AG20443 (cell line): Measurements from ENCODE around the gene PRMT2.
"Not testable (repeated sequence)": the region's sequence is repeated elsewhere in the genome, so short reads cannot be mapped to it uniquely, and the experiment has no call there.

Source experiments
- DNase-seq: peaks from one replicate; pipeline ENCODE4 v3.0.0; 2012; ENCODE audit warnings: low spot score, mixed read lengths

Gene PRMT2

DNA sequence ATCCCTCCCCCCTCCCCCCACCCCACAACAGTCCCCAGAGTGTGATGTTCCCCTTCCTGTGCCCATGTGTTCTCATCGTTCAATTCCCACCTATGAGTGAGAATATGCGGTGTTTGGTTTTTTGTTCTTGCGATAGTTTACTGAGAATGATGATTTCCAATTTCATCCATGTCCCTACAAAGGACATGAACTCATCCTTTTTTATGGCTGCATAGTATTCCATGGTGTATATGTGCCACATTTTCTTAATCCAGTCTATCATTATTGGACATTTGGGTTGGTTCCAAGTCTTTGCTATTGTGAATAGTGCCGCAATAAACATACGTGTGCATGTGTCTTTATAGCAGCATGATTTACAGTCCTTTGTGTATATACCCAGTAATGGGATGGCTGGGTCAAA is 33.4 kb downstream of the PRMT2 start:
- DNase-seq, result not testable (repeated sequence)

DNA sequence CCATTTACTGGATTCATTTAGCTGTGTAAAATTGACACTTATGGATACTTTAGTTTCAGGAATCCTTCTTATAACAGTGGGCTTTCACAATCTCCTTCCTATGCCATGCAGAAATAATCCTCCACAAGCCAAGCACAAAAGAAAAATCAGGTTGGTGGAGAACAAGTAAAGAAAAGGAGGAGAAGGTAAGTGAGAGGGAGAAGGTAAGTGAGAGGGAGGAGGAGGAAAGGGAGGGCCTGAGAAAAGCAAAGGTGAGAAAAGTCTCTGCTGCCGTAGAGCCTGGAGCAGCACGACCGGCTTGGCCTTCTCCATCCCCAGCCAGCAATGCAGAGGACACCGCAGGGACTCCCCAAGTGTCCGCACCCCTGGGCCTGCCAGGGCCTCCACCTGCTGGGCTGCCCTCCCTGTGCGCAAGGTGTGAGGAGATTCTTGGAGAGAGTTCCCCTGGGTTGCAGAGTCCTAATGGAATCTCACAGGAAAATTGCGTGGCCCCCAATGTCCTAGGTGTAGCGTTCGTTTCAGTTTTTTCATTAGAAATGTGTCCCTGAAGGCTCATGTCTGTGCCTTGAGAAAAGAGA is 39.0 kb downstream of the PRMT2 start:
- no peak for DNase-seq

GRCh38 chr21:46675595-46676280 is 40.3 kb downstream of the PRMT2 start:
- no peak for DNase-seq

- not testable (repeated sequence) for DNase-seq
Measured at GRCh38 chr21:46676542-46676941, 41.1 kb downstream of the PRMT2 start.

DNA sequence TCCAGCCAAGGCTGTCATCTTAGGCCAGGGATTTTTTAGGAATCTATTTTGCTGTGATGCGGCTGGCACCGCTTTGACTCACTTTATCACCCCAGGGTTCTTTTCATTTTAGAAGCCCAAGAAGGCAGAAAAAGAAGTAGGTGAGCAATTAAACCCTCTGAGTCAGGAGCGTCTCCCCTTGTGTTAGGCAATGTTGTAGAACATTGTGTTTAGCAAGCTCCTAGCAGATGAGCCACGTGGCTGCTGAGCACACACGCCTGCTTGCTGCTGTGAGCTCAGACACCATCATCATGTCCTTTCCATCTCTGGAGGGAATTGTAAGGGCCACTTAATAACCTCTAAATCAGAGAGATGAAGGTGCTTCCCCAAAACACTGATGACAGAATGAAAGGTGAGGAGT is 46.1 kb downstream of the PRMT2 start:
- DNase-seq, result not testable (repeated sequence)

DNA sequence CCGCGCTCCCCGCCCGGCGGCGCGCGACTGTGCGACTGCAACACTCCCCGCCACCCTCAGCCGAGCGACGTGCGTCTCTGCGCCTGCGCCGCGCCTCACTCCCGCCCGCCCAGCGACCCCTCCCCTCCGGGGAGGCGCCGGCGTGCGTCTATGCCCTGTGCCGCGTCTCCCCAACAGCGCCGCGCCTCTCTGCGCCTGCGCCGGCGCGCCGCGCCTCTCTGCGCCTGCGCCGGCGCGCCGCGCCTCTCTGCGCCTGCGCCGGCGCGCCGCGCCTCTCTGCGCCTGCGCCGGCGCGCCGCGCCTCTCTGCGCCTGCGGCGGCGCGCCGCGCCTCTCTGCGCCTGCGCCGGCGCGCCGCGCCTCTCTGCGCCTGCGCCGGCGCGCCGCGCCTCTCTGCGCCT is 63.2 kb downstream of the PRMT2 start:
- DNase-seq, result not testable (repeated sequence)

DNA sequence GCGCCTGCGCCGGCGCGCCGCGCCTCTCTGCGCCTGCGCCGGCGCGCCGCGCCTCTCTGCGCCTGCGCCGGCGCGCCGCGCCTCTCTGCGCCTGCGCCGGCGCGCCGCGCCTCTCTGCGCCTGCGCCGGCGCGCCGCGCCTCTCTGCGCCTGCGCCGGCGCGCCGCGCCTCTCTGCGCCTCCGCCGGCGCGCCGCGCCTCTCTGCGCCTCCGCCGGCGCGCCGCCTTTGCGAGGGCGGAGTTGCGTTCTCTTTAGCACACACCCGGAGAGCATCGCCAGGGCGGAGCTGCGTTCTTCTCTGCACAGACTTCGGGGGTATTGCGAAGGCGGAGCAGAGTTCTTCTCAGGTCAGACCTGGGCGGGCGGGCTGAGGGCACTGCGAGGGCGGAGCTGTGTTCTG is 63.6 kb downstream of the PRMT2 start:
- DNase-seq, result not testable (repeated sequence)
